ENCODE results near the gene FGF22. TPM values are rescaled to one million over a fixed set of nuclear protein-coding genes. Genes with fewer than 3 reads are reported as not detected.
"Not testable (repeated sequence)": the region's sequence is repeated elsewhere in the genome, so short reads cannot be mapped to it uniquely, and the experiment has no call there.

The FGF22 gene
- total RNA-seq, 1 donor from 2014 or later = 0.10 TPM

- DNase-seq (ENCODE audit: low read depth) = no peak
Measured at GRCh38 chr19:658916-659839, 19.5 kb downstream of the FGF22 start.

- peak; percentile 24 for DNase-seq (ENCODE audit: low read depth)
Measured at GRCh38 chr19:660793-661426, 21.2 kb downstream of the FGF22 start.

- DNase-seq (ENCODE audit: low read depth) = no peak
Measured at GRCh38 chr19:661427-662196, 21.9 kb downstream of the FGF22 start.

- DNase-seq (ENCODE audit: low read depth) = peak; percentile 27
Measured at GRCh38 chr19:662207-662961, 22.7 kb downstream of the FGF22 start.

- DNase-seq (ENCODE audit: low read depth) = peak; percentile 46
Measured at GRCh38 chr19:662962-663681, 23.4 kb downstream of the FGF22 start, which contains the start of gene RNF126. Gene RNF126 (minus strand): TSS chr19:663214. CDS start chr19:663121, 93 bp downstream.

GRCh38 chr19:663682-664117, 24.0 kb downstream of the FGF22 start:
- DNase-seq (ENCODE audit: low read depth) = no peak

- DNase-seq (ENCODE audit: low read depth) = peak; percentile 48
Measured at GRCh38 chr19:664913-665443, 25.3 kb downstream of the FGF22 start.

GRCh38 chr19:666985-667573, 27.4 kb downstream of the FGF22 start:
- not testable (repeated sequence) for DNase-seq (ENCODE audit: low read depth)

- not testable (repeated sequence) for DNase-seq (ENCODE audit: low read depth)
Measured at GRCh38 chr19:668675-669434, 29.2 kb downstream of the FGF22 start.

- DNase-seq (ENCODE audit: low read depth) = no peak
Measured at GRCh38 chr19:670609-671075, 31.0 kb downstream of the FGF22 start.

- DNase-seq (ENCODE audit: low read depth) = no peak
Measured at GRCh38 chr19:674282-675151, 34.8 kb downstream of the FGF22 start.

GRCh38 chr19:676007-676338, 36.3 kb downstream of the FGF22 start:
- DNase-seq (ENCODE audit: low read depth) = no peak

- DNase-seq (ENCODE audit: low read depth) = no peak
Measured at GRCh38 chr19:676339-677105, 36.8 kb downstream of the FGF22 start, which contains the start of gene FSTL3. Gene FSTL3 (plus strand): TSS chr19:676392. CDS start chr19:676424, 32 bp downstream.

GRCh38 chr19:677201-677600, 37.5 kb downstream of the FGF22 start:
- peak; percentile 70 for DNase-seq (ENCODE audit: low read depth)

GRCh38 chr19:677601-678436, 38.1 kb downstream of the FGF22 start:
- no peak for DNase-seq (ENCODE audit: low read depth)

GRCh38 chr19:678791-679388, 39.2 kb downstream of the FGF22 start:
- no peak for DNase-seq (ENCODE audit: low read depth)
